HG02571 (cell line): ENCODE data around the gene ARPC4.
A peak's percentile ranks its signal among the peaks of the same experiment; 100 is the strongest.

Experiments used
- ATAC-seq: cut with Tn5 transposase; IDR thresholded peaks from one replicate; pipeline ENCODE4 v1.9.1; 2021; ENCODE audit warnings: mild to moderate bottlenecking, moderate library complexity; ENCODE audit not compliant: unreplicated experiment

ARPC4 gene

GRCh38 chr3:9792405-9793160 lies at the start of gene ARPC4, which contains the start of gene TADA3:
ARPC4 (plus strand) TSS chr3:9793082; CDS start chr3:9793122, 40 bp downstream.
TADA3 (minus strand) TSS chr3:9792473; CDS start chr3:9791466, 1,007 bp downstream.
- peak; percentile 78 for ATAC-seq

- ATAC-seq = no peak
These were observed 49.3 kb upstream of the ARPC4 start for GRCh38 chr3:9743548-9743947.

- no peak for ATAC-seq
These were observed 48.7 kb upstream of the ARPC4 start for GRCh38 chr3:9744162-9744561.

- no peak for ATAC-seq
These were observed 47.4 kb upstream of the ARPC4 start for GRCh38 chr3:9745521-9745920.

GRCh38 chr3:9746330-9746729 lies 46.6 kb upstream of the ARPC4 start:
- no peak for ATAC-seq

GRCh38 chr3:9747267-9747666 lies 45.6 kb upstream of the ARPC4 start:
- ATAC-seq = no peak

- no peak for ATAC-seq
These were observed 44.9 kb upstream of the ARPC4 start for GRCh38 chr3:9748031-9748430.

GRCh38 chr3:9749296-9749644 lies 43.6 kb upstream of the ARPC4 start:
- no peak for ATAC-seq

- peak; percentile 93 for ATAC-seq
These were observed 43.0 kb upstream of the ARPC4 start, which contains the start of gene OGG1 for GRCh38 chr3:9749645-9750555. OGG1 (plus strand) TSS chr3:9749952; CDS start chr3:9750287, 335 bp downstream.

- ATAC-seq = no peak
These were observed 42.1 kb upstream of the ARPC4 start for GRCh38 chr3:9750556-9751411.

- no peak for ATAC-seq
These were observed 38.2 kb upstream of the ARPC4 start for GRCh38 chr3:9754678-9755077.

- ATAC-seq = no peak
These were observed 35.5 kb upstream of the ARPC4 start for GRCh38 chr3:9757427-9757826.

GRCh38 chr3:9760779-9761505 lies 31.9 kb upstream of the ARPC4 start:
- ATAC-seq = no peak

GRCh38 chr3:9761919-9762318 lies 31.0 kb upstream of the ARPC4 start:
- no peak for ATAC-seq

- ATAC-seq = no peak
These were observed 30.0 kb upstream of the ARPC4 start for GRCh38 chr3:9762871-9763270.

GRCh38 chr3:9765865-9766264 lies 27.0 kb upstream of the ARPC4 start:
- no peak for ATAC-seq

- ATAC-seq = no peak
These were observed 25.5 kb upstream of the ARPC4 start for GRCh38 chr3:9767418-9767817.

GRCh38 chr3:9768141-9768775 lies 24.6 kb upstream of the ARPC4 start:
- no peak for ATAC-seq

GRCh38 chr3:9769012-9769411 lies 23.9 kb upstream of the ARPC4 start:
- no peak for ATAC-seq
